8988T (cell line): ENCODE results near the gene HLA-DQB2.

Source experiments
- DNase-seq: peaks from one replicate; pipeline ENCODE4 v3.0.0; 2011

HLA-DQB2 gene

GRCh38 chr6:32742374-32742773 lies 21.0 kb downstream of the HLA-DQB2 start:
- no peak for DNase-seq

- no peak for DNase-seq
These were observed 22.0 kb downstream of the HLA-DQB2 start, which contains the start of gene HLA-DQA2 for GRCh38 chr6:32741031-32741960. TSS of gene HLA-DQA2 (plus strand) at chr6:32741391. CDS start at chr6:32741444, 53 bp downstream.

DNA sequence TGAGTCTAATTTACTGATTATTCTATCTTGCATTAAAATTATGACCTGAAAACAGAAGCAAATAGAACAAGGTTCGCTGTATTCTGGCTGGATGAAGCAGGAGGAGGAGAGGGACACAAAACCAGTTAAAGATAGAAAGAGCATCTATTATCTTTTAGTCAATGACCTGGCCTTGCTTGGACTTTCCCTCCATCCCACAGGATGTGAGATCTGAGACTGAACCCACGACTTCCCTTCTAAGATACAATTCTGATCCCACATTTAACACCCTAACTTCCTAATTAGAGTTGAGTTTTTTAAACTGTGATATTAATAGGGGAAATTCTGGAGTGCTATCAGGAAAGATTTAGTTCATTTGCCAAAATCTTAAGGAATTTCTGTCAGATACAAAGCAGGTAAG lies 25.2 kb downstream of the HLA-DQB2 start:
- no peak for DNase-seq

GRCh38 chr6:32718879-32719278 lies 44.5 kb downstream of the HLA-DQB2 start:
- DNase-seq: no peak

- DNase-seq: no peak
These were observed 46.9 kb downstream of the HLA-DQB2 start for GRCh38 chr6:32716396-32716795.

GRCh38 chr6:32713241-32713640 lies 50.1 kb downstream of the HLA-DQB2 start:
- no peak for DNase-seq

- DNase-seq: no peak
These were observed 53.7 kb downstream of the HLA-DQB2 start for GRCh38 chr6:32709625-32710024.
